Measurements from ENCODE around the gene LAMA2. TPM values are rescaled to one million over a fixed set of nuclear protein-coding genes. Genes with fewer than 3 reads are reported as not detected.

The LAMA2 gene
- total RNA-seq, 1 experiment from 2014 or later = 4.2 TPM

DNA sequence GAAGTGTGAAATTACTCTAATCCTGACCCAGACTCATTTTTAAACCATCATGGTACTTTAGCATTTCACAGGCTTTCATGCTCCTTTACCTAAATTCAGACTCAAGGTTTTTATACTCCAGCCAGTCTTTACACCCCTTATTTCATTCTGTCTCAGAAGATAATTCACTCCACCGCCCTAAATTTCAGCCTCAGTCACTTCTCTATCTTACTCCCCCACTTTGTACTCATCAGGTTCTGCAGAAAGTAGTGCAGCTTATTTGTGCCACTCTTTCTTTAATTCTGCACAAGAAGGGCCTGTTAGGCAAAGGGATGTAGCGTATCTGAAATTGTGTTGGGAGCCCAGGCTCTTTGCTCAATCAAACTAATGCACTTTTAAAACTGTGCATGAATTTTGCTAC lies 621.5 kb downstream of the LAMA2 start:
- Histone ChIP-seq H3T11ph (ENCODE audit: low read length) (no peak overlapping the region), H3K4me1 (ENCODE audit: insufficient read depth, low read length) (peaks cover 6% of the 10 kb centered on the region; the same call in 1 of the 2 replicates), H3K14ac (ENCODE audit: insufficient read depth, low read length) (no peak overlapping the region), H3K27me3 (ENCODE audit: insufficient read depth, low read length) (no peaks in the 10 kb centered on the region), H3K9ac (ENCODE audit: extremely low read depth, insufficient read length, low read length) (no peak overlapping the region), H3K56ac (ENCODE audit: insufficient read length, low read depth, low read length) (no peak overlapping the region), H3K9me3 (ENCODE audit: control insufficient read depth, low read depth, low read length) (no peaks in the 10 kb centered on the region), H3K4ac (ENCODE audit: low read depth, low read length) (no peak overlapping the region), H3K18ac (ENCODE audit: insufficient read length, low read depth, low read length) (no peak overlapping the region), H4K5ac (ENCODE audit: insufficient read length, low read depth, low read length) (no peak overlapping the region), H4K20me1 (ENCODE audit: control insufficient read depth, insufficient read depth, insufficient read length) (no peaks in the 10 kb centered on the region), H3K23me2 (ENCODE audit: insufficient read length, low read depth, low read length, poor library complexity, severe bottlenecking) (no peaks in the 10 kb centered on the region), H3K4me2 (ENCODE audit: insufficient read depth, insufficient read length, low read length) (no peak overlapping the region), H2BK12ac (ENCODE audit: insufficient read length, low read depth, low read length) (no peak overlapping the region), H2BK5ac (ENCODE audit: insufficient read length, low read length) (no peak overlapping the region), H2BK120ac (ENCODE audit: low read depth, low read length, poor library complexity, severe bottlenecking) (no peak overlapping the region), H3K79me2 (ENCODE audit: insufficient read depth, low read length) (no peaks in the 10 kb centered on the region), H4K91ac (ENCODE audit: insufficient read length, low read depth, low read length) (no peak overlapping the region), H2AK5ac (ENCODE audit: insufficient read length, low read length) (no peak overlapping the region), H3K27ac (ENCODE audit: insufficient read length, low read depth, low read length) (no peak overlapping the region), H2AFZ (ENCODE audit: low read length) (no peak overlapping the region), H2BK15ac (ENCODE audit: low read depth, low read length) (no peak overlapping the region), H3K79me1 (ENCODE audit: insufficient read depth, low read depth, low read length, poor library complexity, severe bottlenecking) (no peaks in the 10 kb centered on the region), H2BK20ac (ENCODE audit: low read depth, low read length, poor library complexity, severe bottlenecking) (no peak overlapping the region), H3K23ac (ENCODE audit: insufficient read length, low read depth, low read length) (no peak overlapping the region), H4K8ac (replicated peaks; ENCODE audit: insufficient read length, low read depth, low read length) (no peak overlapping the region)
- Mint-ChIP-seq H3K9me3 (no peaks in the 10 kb centered on the region), H3K4me3 (no peak overlapping the region; a peak in 1 of 5 replicates), H3K27me3 (ENCODE audit: low read depth) (no peaks in the 10 kb centered on the region), H3K36me3 (ENCODE audit: insufficient read depth in 1 of 3, low read depth in 3 of 3) (no peaks in the 10 kb centered on the region), H3K27ac (no peak overlapping the region), H3K4me1 (peaks cover 17 to 23% of the 10 kb centered on the region in 2 experiments)
- no peak for DNase-seq
- whole genome bisulfite sequencing (ENCODE audit: extremely low coverage, insufficient read length, low lambda C conversion rate) = no CpG with 5 or more reads among the region's 2 CpGs
- TF ChIP-seq, protein P1, sequence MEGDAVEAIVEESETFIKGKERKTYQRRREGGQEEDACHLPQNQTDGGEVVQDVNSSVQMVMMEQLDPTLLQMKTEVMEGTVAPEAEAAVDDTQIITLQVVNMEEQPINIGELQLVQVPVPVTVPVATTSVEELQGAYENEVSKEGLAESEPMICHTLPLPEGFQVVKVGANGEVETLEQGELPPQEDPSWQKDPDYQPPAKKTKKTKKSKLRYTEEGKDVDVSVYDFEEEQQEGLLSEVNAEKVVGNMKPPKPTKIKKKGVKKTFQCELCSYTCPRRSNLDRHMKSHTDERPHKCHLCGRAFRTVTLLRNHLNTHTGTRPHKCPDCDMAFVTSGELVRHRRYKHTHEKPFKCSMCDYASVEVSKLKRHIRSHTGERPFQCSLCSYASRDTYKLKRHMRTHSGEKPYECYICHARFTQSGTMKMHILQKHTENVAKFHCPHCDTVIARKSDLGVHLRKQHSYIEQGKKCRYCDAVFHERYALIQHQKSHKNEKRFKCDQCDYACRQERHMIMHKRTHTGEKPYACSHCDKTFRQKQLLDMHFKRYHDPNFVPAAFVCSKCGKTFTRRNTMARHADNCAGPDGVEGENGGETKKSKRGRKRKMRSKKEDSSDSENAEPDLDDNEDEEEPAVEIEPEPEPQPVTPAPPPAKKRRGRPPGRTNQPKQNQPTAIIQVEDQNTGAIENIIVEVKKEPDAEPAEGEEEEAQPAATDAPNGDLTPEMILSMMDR (conservative IDR thresholded peaks at IDR 0.05) = no peak
